Activated CD8-positive, alpha-beta memory T cell treated with anti-CD3 and anti-CD28 coated beads, Interleukin-2, amount 50 U/mL, for 4 hours (primary cell): ENCODE measurements around the gene MVK.

Experiments used
- DNase-seq: peaks from one replicate; pipeline ENCODE4 v3.0.0-alpha.2; 2020

Gene MVK

GRCh38 chr12:109547286-109547685 lies 26.3 kb upstream of the MVK start:
- DNase-seq = no peak

GRCh38 chr12:109548258-109548657 lies 25.3 kb upstream of the MVK start:
- no peak for DNase-seq

- DNase-seq = no peak
Measured at GRCh38 chr12:109549613-109550270, 23.9 kb upstream of the MVK start.

GRCh38 chr12:109550281-109550680 lies 23.3 kb upstream of the MVK start:
- DNase-seq = no peak

GRCh38 chr12:109551108-109551507 lies 22.5 kb upstream of the MVK start:
- DNase-seq = no peak

GRCh38 chr12:109552971-109553370 lies 20.6 kb upstream of the MVK start:
- DNase-seq = no peak

- no peak for DNase-seq
Measured at GRCh38 chr12:109553483-109553882, 20.1 kb upstream of the MVK start.

- no peak for DNase-seq
Measured at GRCh38 chr12:109553906-109554500, 19.6 kb upstream of the MVK start.

- no peak for DNase-seq
Measured at GRCh38 chr12:109554761-109555160, 18.8 kb upstream of the MVK start.

GRCh38 chr12:109555431-109556315 lies 17.9 kb upstream of the MVK start:
- DNase-seq = no peak

- no peak for DNase-seq
Measured at GRCh38 chr12:109557200-109557599, 16.4 kb upstream of the MVK start.

GRCh38 chr12:109557805-109558204 lies 15.8 kb upstream of the MVK start:
- no peak for DNase-seq

GRCh38 chr12:109558374-109559199 lies 15.0 kb upstream of the MVK start:
- DNase-seq = no peak

- DNase-seq = no peak
Measured at GRCh38 chr12:109559200-109559505, 14.4 kb upstream of the MVK start.

- no peak for DNase-seq
Measured at GRCh38 chr12:109559601-109560000, 14.0 kb upstream of the MVK start.

GRCh38 chr12:109560867-109561710 lies 12.5 kb upstream of the MVK start:
- DNase-seq = no peak

- DNase-seq = no peak
Measured at GRCh38 chr12:109561711-109562030, 11.9 kb upstream of the MVK start.

- DNase-seq = no peak
Measured at GRCh38 chr12:109562871-109563270, 10.7 kb upstream of the MVK start.

GRCh38 chr12:109563291-109564284 lies 10.0 kb upstream of the MVK start:
- DNase-seq = no peak

- DNase-seq = no peak
Measured at GRCh38 chr12:109566424-109566823, 7.2 kb upstream of the MVK start.

- DNase-seq = no peak
Measured at GRCh38 chr12:109567296-109567695, 6.3 kb upstream of the MVK start.
